HepG2 (cell line): Measurements from ENCODE around the gene CDH11. TPM values are rescaled to one million over a fixed set of nuclear protein-coding genes. Genes with fewer than 3 reads are reported as not detected.

ENCODE experiments used
- NR1H2 ChIP-seq: sonication (generic); formaldehyde crosslinking; IDR thresholded peaks from 2 replicates; pipeline ENCODE4 v1.8.1; 2022; ENCODE audit warnings: low read depth, missing genetic modification reagents, borderline replicate concordance
- ZNF253 ChIP-seq: sonication (generic); formaldehyde crosslinking; IDR thresholded peaks from 2 replicates; pipeline ENCODE4 v1.8.0; 2022; ENCODE audit warnings: mild to moderate bottlenecking, missing genetic modification reagents, borderline replicate concordance
- ZNF318 ChIP-seq: sonication (generic); formaldehyde crosslinking; IDR thresholded peaks from 2 replicates; pipeline ENCODE4 v1.4.0; 2020; ENCODE audit warnings: mild to moderate bottlenecking, missing genetic modification reagents
- ZNF446 ChIP-seq: sonication (generic); formaldehyde crosslinking; IDR thresholded peaks from 2 replicates; pipeline ENCODE4 v1.5.0; 2020; ENCODE audit warnings: mild to moderate bottlenecking, missing genetic modification reagents
- ZNF546 ChIP-seq: sonication (generic); formaldehyde crosslinking; conservative IDR thresholded peaks from 2 replicates; pipeline ENCODE4 v1.8.1; 2023; ENCODE audit warnings: mild to moderate bottlenecking, missing genetic modification reagents
- polyA plus RNA-seq, 8 experiments: library from polyadenylated mRNA; depleted of rRNA in 3 of 8; stranded (reverse) in 7 of 8; unstranded in 1 of 8; fragments of >200 nt; fragmentation: Illumina TruSeq in 4 of 8; extraction: Trizol in 4 of 8; gene quantifications; 2 replicates each; pipeline versions ENCODE4 v1.2.1 to v1.2.3, GENCODE V29; 2011 to 2016; ENCODE audit warnings: low read depth in 4 of 8, missing spikeins in 1 of 8, mixed read lengths in 1 of 8; ENCODE audit not compliant: insufficient read depth in 1 of 8
- total RNA-seq, 5 experiments: library from RNA; depleted of rRNA; stranded (reverse); fragments of >200 nt; fragmentation: Illumina TruSeq; extraction: Trizol; gene quantifications; 2 replicates each; pipeline ENCODE4 v1.2.3, GENCODE V29; 2016; ENCODE audit warnings: low read depth in 1 of 5
- TF ChIP-seq, protein P1 (sequence below), 2 experiments: fragments of 450-650 bp in 1 of 2; sonication (generic) in 1 of 2; formaldehyde crosslinking in 1 of 2; IDR thresholded peaks; 2 replicates each; pipeline versions ENCODE4 v1.6.1 to v1.8.0; 2016 to 2022; ENCODE audit warnings: antibody characterized with exemption in 1 of 2, mild to moderate bottlenecking in 1 of 2, missing genetic modification reagents in 1 of 2
- TF ChIP-seq, protein P2 (sequence below): sonication (generic); formaldehyde crosslinking; IDR thresholded peaks from 2 replicates; pipeline ENCODE4 v1.4.0; 2020; ENCODE audit warnings: mild to moderate bottlenecking, low read depth, missing genetic modification reagents

The CDH11 gene
- total and polyA plus RNA-seq, 2 of the 13 experiments (the other 11 are each of a cell fraction or from before 2014, with no cell fraction given): not detected

GRCh38 chr16:65032387-65032786 is 89.5 kb downstream of the CDH11 start (continued):
- no peak for TF ChIP-seq ZNF318
- TF ChIP-seq NR1H2 (CRISPR knock-in tag): no peak
- TF ChIP-seq, protein P1, sequence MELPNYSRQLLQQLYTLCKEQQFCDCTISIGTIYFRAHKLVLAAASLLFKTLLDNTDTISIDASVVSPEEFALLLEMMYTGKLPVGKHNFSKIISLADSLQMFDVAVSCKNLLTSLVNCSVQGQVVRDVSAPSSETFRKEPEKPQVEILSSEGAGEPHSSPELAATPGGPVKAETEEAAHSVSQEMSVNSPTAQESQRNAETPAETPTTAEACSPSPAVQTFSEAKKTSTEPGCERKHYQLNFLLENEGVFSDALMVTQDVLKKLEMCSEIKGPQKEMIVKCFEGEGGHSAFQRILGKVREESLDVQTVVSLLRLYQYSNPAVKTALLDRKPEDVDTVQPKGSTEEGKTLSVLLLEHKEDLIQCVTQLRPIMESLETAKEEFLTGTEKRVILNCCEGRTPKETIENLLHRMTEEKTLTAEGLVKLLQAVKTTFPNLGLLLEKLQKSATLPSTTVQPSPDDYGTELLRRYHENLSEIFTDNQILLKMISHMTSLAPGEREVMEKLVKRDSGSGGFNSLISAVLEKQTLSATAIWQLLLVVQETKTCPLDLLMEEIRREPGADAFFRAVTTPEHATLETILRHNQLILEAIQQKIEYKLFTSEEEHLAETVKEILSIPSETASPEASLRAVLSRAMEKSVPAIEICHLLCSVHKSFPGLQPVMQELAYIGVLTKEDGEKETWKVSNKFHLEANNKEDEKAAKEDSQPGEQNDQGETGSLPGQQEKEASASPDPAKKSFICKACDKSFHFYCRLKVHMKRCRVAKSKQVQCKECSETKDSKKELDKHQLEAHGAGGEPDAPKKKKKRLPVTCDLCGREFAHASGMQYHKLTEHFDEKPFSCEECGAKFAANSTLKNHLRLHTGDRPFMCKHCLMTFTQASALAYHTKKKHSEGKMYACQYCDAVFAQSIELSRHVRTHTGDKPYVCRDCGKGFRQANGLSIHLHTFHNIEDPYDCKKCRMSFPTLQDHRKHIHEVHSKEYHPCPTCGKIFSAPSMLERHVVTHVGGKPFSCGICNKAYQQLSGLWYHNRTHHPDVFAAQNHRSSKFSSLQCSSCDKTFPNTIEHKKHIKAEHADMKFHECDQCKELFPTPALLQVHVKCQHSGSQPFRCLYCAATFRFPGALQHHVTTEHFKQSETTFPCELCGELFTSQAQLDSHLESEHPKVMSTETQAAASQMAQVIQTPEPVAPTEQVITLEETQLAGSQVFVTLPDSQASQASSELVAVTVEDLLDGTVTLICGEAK (IDR thresholded peaks at IDR 0.05): no peak
- TF ChIP-seq, protein P1 (CRISPR knock-in tag; IDR thresholded peaks at IDR 0.05): no peak
- no peak for TF ChIP-seq ZNF253 (CRISPR knock-in tag)
- TF ChIP-seq, protein P2, sequence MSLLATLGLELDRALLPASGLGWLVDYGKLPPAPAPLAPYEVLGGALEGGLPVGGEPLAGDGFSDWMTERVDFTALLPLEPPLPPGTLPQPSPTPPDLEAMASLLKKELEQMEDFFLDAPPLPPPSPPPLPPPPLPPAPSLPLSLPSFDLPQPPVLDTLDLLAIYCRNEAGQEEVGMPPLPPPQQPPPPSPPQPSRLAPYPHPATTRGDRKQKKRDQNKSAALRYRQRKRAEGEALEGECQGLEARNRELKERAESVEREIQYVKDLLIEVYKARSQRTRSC (CRISPR knock-in tag): no peak
- TF ChIP-seq ZNF446 (CRISPR knock-in tag): no peak
- TF ChIP-seq ZNF546: no peak
